ENCODE measurements around the gene ZCWPW1.

DNA sequence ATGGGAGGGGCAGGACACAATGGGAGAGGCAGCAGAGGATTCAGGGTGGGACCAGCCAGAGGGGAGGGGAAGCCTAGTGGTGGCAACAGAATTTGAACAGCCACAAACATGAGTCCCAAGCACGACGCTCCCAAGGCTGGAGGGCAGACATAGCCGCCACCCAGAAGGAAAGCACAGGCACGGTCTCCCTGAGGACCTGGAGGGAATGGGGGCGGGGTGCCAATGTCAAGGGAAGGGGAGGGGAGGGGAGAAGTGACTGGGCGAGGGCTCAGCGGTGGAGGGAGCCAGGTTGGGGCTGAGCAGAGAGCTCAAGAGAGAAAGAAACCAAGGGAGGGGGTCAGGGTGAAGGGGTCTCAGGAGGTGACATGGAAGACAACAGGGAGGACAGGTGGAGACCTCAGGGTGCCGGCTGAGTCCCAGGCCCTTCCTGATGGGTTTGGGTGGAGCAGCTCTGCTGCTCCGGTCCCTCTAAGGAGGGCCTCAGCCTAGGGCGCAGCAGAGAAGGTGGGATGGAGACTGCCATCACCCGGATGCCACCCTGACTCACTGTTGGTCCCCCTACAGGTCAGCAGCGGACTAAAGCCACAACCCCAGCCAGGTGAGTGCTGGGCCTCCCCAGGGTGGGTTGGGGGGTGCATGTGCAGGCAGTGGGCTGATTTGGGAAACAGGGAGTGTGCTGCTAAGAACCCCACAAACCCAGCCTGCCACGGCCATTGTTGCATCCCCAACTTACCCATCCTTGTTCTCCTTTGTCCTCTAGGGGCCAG, 31.0 kb downstream of the ZCWPW1 start:
- TF ChIP-seq, protein P1, sequence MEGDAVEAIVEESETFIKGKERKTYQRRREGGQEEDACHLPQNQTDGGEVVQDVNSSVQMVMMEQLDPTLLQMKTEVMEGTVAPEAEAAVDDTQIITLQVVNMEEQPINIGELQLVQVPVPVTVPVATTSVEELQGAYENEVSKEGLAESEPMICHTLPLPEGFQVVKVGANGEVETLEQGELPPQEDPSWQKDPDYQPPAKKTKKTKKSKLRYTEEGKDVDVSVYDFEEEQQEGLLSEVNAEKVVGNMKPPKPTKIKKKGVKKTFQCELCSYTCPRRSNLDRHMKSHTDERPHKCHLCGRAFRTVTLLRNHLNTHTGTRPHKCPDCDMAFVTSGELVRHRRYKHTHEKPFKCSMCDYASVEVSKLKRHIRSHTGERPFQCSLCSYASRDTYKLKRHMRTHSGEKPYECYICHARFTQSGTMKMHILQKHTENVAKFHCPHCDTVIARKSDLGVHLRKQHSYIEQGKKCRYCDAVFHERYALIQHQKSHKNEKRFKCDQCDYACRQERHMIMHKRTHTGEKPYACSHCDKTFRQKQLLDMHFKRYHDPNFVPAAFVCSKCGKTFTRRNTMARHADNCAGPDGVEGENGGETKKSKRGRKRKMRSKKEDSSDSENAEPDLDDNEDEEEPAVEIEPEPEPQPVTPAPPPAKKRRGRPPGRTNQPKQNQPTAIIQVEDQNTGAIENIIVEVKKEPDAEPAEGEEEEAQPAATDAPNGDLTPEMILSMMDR (IDR thresholded peaks at IDR 0.05): no peak
- TF ChIP-seq POLR2A (IDR thresholded peaks at IDR 0.05): no peak
